ENCODE results near the gene IL23R.
"Not testable (repeated sequence)": the region's sequence is repeated elsewhere in the genome, so short reads cannot be mapped to it uniquely, and the experiment has no call there.

IL23R gene, protein sequence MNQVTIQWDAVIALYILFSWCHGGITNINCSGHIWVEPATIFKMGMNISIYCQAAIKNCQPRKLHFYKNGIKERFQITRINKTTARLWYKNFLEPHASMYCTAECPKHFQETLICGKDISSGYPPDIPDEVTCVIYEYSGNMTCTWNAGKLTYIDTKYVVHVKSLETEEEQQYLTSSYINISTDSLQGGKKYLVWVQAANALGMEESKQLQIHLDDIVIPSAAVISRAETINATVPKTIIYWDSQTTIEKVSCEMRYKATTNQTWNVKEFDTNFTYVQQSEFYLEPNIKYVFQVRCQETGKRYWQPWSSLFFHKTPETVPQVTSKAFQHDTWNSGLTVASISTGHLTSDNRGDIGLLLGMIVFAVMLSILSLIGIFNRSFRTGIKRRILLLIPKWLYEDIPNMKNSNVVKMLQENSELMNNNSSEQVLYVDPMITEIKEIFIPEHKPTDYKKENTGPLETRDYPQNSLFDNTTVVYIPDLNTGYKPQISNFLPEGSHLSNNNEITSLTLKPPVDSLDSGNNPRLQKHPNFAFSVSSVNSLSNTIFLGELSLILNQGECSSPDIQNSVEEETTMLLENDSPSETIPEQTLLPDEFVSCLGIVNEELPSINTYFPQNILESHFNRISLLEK

DNA sequence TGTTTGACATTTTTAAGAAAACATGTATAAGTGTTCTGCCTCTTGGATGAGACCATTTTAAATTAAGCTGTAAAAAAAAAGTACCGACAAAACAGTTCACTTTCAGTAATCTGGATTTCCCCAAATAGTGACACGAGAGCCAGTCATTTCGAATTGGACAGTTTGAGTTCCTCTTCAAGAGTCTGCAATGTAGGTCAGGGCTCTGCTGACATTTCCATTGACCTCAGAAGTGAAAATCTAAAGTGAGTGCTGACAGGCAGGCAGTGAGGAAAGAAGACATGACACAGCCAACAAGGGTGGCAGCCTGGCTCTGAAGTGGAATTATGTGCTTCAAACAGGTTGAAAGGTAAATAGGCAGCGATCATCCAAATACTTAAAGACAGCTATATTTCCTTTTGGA, at the start of gene IL23R:
Gene IL23R, plus strand, starts transcription at position 259 of the 400 bp plus-strand sequence. CDS start 1,667 bp downstream, outside the sequence.
- DNase-seq: no peak

DNA sequence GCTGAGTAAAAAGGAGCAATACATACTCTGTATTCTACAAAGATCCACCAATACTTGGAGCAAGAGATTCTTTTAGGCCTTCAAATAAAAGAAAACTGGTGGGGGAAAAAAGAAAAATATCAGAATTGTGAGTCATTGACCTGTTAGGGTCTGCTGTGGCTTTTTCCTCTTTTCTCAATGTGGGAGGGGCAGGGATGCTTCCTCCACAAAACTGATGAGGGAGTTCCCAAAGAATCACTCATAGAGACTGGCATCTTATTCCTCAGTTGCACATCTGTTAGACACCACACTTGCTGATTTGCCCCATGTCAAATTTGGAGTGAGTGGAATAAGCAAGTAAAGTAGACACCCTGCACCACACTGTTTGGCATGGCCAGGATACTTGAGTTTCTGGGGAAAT, 48.1 kb upstream of the IL23R start:
- DNase-seq: no peak

DNA sequence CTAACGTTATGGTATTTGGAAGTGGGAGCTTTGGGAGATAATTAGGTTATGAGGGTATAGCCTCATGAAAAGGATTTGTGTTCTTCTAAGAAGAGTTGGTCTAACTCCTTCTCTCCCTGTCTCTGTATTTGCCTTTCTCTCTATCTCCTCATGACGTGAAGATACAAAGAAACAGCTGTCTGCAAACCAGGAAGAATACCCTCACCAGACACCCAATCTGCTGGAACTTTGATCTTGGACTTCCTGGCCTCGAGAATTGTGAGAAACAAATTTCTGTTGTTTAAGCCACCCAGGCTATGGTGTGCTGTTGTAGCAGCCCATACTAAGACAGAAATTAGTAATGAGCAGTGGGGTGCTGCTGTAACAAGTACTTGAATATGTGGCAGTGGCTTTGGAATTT, 47.6 kb upstream of the IL23R start:
- DNase-seq: no peak

DNA sequence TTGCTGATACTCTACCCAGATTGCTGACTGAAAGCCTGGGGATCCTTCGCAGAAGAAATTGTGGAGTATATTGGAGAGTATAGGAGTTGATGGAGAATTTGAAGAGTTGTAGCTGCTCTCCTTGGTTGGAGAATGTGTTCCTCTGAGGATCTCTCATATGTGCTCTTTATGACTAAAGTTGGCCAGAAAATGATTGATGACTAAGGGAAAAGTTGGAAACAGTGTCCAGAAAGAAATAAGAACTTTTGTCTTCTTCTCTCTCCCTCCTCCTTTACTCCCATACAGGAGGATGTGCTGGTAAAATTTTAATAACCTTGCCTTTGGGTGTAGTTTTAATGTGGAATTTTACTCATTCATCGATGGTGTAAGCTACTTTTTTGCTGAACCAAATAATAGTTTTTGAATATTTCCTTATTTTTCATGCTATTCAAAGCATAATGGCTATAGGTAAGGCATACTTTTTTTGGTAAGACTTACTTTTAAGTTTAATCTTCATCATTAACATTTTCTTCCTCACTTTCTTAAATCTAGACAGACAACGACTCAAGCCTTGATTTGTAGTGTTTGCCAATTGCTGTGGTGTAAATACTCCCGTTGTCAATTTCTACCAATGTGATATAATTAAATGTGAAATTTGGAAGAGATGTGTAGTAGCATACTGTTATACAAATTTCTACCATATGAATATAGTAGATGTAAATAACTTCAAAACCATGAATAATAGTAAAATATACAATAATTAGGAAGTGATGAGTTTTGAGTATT, 45.2 kb upstream of the IL23R start:
- DNase-seq: no peak

DNA sequence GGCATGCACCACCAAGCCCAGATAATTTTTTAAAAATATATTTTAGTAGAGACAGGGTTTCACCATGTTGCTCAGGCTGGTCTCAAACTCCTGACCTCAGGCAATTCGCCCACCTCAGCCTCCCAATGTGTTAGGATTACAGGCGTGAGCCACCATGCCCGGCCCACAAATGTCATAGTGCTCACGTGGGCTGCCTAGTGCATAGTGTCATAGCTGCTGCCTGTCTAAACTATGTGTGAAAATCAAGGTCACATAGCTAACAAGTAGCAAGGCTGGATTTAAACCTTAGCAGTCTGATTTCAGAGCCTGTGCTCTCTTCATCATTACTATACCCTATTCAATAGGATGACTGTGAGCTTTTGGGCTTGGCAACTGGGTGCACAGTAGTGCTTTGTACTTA, 41.8 kb upstream of the IL23R start:
- no peak for DNase-seq

DNA sequence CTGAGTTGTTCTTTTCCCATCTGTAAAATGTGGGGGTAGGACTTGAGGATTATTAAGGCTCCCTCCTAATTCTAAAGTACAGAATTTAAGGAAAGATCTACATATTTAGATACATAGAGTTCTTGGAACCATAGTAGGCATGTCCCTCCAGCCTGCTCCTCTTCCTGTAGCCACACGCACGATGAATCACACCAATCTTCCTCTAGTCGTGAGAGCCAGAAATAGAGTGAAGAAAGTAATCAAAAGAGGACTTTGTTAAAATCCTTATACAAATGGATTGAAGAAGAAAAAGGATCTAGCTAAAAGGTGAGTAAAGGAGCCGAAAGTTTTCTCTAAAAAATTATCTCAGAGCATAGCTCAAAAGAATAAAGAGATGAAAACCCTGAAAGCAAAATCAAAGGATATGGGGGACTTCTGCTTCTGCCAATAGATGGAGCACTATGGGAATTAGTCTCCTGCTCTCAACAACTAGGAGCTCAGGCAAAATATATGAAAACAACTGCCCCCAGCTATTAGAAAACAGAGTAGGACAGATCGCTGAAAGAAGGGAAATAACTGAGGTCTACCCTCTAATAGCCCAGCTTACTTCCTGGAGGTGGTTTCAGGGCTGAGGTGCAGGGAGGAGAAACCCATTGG, 40.0 kb upstream of the IL23R start:
- DNase-seq: no peak

DNA sequence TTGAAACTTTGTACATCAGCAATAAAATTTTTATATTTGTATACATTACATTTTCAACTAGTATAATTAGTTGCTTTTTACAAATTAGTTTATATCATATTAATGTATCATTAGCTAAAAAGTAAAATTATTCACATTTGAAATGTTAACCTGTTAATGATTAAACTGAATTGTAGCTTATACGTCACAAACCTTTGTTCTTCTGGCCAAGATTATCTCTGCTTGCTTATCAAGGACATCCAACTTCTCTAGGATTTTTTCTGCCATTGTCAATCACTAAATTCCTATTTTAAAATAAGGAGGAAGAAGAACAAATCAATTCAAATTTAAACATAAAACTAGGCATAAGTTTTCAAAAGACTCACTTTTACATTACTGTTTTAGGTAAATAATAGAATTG, 39.3 kb upstream of the IL23R start:
- no peak for DNase-seq

DNA sequence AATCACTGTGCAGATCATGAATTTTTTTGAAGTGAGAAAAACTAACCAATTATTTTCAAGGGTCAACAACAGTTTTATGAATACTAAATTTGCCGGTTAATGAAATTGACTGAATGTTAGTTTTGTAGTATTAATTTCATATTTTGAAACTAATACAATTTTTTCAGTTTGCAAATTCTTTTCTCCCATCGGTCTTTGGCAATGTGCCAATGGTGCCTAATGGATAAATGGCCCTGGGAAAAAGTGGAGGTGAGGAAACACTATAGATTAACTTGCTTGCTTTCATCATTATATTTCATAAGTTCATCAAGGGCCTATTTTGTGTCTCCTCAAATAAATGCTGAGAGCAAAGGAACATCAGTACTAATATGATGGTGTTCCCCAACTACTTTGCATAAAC, 35.6 kb upstream of the IL23R start:
- DNase-seq: no peak

DNA sequence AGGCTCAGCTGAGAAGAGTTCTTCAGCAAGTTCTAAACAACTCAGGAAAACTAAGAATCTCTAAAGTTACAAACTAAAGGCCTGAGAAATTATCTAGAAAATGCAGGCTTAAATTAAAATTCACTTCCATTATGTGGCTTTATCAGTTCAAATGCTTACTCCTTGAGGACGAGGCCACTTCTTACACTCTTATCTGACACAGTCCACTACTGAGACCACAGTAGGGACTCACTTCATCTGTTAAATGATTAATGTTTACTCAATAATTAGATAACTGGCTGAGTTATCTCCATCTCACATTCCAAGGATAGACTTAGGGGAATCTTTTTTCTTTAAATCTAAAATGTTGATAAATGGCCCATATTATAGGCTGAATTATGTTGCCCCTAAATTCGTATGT, 33.1 kb upstream of the IL23R start:
- DNase-seq: no peak

DNA sequence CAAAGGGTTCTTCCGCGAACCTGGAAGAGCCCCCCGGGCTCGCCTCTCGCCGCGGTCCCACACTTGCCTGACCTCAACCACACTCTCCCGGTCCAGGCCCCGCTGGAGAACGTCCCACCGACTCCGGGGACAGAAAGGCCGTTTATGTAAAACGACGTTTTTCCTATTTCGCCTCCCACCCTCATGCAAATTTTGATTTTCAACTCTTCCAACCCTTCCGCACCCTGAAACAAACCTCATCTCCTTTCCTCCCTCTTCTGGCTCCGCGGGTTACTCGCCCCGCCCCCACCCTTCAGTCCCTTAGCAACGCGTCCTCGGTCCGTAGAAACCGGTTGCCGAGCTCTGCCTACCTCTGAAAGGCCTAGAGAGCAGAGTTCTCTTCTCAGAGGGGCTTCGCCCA, 31.6 kb upstream of the IL23R start, which contains the start of gene C1orf141:
Gene C1orf141, minus strand, starts transcription at position 276 of the 400 bp plus-strand sequence. CDS start 7,730 bp downstream, outside the sequence.
- DNase-seq: no peak

DNA sequence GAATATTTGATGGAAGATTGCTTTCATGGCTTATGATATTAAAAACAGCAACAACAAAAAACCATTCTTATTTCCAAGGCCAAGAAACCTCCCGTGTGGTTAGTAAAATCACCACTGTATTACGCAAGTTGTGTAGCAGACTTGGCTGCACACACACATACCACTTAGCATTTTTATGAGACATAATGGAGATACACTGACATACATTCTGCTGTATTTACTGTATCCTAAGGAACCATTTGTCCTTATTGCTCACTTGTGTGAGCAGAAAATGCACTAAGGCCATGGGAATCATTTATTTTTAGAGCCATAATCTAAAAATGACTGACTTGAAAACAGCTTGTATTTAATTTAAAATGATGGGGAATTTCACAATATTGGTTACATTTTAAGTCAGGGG, 30.9 kb upstream of the IL23R start:
- no peak for DNase-seq

DNA sequence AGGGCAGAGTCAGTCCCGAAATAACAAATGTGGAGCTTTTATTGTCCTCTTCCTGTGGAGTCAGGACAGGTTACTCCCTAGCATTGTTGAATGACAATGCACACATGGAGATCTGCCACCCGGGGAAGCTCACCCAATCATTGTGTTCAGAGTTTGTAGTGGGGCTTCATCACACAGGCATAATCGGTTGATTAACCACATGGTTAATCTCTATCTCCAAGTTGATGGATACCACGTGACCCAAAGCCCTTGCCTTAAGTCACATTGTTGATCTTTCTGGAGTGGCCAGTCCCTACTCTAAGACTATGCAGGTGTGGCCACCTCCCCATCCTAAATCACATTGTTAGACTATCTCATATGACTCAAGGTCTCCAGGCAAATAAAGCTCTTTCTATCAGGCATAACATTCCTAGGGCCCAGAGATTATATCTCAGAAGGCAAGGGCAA, 28.9 kb upstream of the IL23R start:
- no peak for DNase-seq

DNA sequence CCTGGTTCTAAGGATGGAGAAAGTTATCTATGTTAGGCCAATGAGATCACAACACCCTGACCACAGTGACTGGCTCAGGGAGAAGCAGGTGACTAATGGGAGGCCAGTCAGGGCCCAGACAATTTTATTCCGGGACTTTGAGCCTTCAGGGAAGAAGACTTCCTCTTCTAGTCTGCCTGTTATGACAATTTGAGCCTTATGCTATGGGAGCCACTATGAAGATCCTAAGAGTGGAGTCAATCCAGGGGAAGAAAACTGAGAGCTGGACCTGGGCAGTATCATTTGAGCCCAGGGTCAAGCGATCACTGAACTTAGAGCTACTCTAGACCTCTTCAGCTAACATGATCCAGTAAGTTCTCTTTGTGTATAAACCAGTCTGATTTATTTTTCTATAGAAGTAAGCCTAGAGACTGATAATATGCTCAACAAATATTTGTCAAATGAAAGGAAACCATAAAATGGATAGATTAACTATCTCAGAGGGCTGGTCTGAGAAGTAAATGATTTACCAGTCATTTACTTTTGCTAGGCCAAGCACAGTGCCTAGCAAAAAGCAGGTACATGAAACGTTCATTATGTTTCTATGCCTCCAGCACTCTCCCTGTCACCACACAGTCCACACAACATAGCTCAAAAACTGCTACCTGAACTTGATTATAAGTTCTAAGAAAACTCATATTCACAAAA, 27.3 kb upstream of the IL23R start:
- DNase-seq: no peak

DNA sequence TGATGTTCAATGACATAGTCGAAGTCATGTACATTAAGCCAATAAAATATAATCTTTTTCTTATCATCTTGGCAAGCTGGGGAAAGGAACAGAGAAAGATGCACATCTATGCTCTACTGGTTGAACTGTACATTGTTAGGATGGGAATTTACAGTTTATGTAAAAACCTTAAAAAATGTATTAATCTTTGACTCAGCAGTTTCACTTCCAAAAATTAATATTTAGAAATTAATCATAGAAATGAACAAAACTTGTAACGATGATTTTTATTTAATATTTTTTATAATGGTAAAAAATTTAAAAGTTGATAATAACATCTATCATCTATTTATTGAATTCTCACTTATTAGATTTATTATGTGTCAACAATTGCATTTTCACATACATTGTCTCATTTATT, 25.8 kb upstream of the IL23R start:
- DNase-seq: no peak

DNA sequence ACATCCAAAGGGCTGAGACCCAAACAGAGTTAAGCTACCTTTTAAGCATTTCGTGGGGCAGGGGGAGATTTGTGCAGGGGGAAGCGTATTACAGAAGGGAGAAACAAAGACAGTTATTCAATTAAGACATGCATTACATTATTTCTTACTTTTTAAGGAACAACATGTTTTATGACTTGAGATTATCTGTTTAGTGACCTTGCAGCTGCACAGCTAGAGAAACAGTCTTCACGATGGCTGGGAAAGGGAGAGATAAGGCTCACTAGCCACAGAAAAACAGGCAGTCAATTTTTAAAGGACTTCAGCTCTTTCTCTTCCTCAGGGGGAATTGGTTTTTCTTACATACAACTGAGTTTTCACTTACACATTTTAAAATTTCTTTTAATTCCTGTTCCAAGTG, 24.4 kb upstream of the IL23R start:
- DNase-seq: not testable (repeated sequence)

DNA sequence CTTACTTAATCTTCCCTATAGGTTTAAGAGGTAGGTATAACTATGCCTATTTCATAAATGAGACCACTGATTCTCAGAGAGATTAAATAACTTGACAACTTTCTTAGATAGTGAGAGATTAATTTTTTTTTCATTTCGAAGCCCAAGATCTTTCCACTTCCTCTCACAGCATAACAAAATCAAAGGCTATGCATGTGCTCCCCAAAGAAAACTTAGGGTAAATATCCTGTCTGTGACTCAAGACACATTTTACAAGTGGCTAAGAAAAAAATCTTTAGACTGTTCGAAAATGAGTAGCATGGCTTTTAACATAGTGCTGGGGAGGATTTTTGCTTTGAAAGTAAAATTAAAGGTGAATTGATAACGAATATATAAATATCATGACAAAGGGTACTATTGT, 23.3 kb upstream of the IL23R start:
- no peak for DNase-seq

DNA sequence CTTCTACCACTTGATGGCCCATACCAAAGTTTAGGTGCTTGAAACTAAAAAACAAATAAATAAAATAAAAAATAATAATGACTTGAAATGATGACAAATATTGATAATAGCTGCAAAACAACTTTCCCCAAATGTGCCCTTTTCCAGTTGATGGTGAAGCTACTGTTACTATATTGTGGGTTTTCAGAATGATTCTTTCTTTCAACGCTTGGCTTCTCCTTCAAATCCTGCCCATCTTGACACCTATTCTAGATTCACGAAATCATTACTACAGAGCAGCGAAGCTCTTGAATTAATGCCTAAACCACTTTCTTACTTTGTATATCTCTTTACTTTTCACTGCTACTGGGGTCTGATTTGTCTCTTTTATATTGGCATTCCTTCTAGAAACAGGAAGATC, 22.3 kb upstream of the IL23R start:
- DNase-seq: no peak

DNA sequence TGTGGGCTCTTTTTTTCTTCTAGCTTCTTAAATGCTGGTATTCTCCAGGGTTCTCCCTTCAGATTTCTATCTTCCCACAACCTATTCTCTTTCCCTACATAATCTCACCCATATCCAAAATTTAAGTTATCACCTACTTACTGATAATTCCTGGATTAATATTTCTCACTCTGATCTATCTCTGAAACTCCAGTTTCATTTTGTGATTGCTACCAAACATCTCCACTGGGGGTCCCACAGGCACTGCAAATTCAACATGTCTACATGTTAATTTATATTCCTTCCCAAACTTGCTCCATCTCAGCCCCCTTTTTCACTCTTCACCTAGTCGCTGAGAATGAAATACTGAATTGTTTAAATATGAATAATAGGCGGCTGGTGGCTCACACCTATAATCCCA, 21.6 kb upstream of the IL23R start:
- DNase-seq: no peak

DNA sequence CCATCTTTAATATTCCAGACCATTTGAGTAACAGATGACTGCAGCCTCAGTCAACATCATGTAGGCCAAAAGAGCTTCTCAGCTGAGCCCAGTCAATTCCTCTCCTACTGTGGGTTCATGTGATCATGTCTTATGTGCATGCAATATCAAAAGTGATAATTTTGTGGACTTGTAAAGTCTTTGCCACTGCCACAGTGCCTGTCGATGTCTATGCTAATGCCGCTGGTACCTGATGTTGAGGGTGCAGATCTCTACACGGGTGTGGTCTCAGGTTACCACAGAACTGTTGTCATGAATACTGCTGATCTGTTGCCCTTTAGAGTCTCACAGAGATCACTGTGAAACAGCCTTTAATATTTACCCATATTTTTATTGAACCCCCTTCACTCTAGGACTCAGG, 20.2 kb upstream of the IL23R start:
- no peak for DNase-seq

DNA sequence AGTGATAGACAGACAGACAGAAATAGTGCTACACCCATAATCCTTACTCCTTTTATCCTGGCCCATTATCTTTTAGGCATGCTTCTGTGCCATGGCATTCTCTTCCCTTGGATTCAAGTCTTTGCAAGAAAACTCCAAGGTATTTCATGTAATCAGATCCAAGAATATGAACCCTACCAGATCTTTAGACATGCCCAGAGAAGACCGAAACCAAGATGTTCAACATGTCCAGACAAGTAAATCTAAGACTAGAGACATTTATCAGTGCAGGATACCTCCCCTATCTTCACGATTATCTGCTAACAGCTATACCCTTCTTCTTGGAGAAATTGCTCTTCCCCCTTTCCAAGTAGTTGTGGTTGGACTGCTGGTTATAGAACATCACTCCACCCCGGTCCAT, 19.7 kb upstream of the IL23R start:
- no peak for DNase-seq

DNA sequence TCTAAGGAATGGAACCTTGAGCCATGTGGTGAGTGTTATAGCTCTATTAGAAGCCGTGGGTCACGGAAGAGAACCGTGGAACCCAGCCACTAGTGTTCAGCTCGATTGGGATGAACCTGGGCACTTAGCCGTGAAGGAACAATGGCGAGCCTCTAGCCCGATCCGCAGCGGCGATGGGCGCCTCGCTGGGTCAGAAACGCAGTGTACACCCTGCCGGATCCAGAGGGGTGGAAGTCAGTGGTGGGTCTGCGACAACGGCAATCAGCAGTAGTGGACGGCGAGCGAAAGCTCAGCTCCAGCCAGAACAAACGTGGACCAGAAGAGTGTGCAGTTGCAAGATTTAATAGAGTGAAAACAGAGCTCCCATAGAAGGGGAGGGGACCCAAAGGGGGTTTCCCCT, 18.3 kb upstream of the IL23R start:
- DNase-seq: not testable (repeated sequence)

DNA sequence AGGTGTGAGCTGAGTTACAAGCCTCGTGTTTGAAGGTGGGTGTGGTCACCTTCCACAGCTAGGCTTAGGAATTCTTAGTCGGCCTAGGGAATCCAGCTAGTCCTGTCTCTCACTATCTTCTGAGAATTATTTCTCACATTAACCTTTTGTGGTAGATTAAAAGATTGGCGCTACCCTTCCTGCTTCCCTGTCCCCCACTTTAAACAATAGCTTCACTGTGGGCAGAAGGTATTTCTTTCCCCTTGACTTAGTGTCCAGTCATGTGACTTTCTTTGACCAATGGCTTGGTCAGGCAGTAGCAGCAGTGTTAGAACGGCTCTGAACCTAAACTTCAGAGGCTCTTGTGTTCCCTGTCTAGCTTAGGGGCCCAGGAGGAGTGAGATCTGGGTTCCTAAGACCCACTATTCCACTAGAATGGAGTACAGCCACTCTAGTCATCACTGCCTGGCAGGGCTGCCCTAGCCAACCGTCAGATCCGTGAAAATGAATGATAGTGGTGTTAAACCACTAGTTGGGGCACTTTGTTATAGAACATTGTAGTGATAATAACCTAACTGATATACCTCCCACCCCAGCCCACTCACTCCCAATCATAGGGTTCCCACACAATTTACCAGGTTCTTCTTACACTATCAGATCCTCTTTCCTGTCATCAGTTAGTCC, 17.6 kb upstream of the IL23R start:
- DNase-seq: no peak

Measured in activated CD4-positive, CD25-positive, alpha-beta regulatory T cell treated with anti-CD3 and anti-CD28 coated beads, Interleukin-2, amount 50 U/mL, for 72 hours (primary cell).